GM18909 (cell line): ENCODE measurements around the gene ZNF660.
"Not testable (repeated sequence)": the region's sequence is repeated elsewhere in the genome, so short reads cannot be mapped to it uniquely, and the experiment has no call there.

Source experiments
- ATAC-seq: cut with Tn5 transposase; IDR thresholded peaks from one replicate; pipeline ENCODE4 v1.9.1; 2021; ENCODE audit warnings: mild to moderate bottlenecking; ENCODE audit not compliant: unreplicated experiment, poor library complexity

ZNF660 gene

DNA sequence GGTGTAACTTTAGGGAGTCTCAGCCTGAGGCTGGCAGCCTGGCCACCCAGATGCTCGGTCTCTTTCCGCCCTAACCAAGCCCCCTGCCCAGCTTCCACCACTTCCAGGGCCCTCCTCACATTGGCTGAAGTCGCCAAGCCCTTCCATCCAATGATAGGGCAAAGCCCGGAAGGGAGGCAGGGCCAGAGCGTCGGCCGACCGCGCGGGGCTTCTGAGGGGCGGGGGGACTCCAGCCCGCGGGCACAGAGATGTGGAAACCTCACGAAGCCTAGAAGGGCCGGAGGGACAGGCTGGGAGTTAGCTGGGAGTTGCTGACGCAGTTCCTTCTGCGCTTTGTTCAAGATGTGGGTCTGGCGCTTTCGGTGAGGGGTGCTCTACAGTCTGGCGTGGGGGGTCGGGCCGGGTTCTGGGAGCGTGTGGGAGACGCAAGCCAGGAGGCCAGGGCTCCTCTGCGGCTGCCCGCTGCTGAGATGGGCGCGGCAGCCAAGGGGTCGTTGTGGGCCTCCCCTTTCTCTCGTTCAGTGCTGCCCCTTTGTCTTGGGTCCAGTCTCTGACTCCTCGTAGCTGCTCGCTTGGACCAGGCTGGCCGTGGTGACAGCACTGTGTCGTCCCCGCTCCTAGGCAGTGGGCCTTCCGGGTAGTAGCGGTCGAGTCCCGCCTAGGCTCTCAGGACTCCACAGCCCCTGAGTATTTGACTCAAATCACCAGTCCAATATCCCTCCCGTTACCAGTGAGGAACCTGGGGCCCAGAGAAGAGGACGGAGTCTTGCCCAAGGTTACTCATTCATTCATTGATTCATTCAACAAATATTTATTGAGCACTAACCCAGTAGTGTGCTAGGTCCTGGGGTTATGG lies at the start of gene ZNF660:
Gene ZNF660 (plus strand): TSS at position 319 of the 856 bp plus-strand sequence. CDS start 9,230 bp downstream, outside the sequence.
- ATAC-seq = peak; percentile 65

GRCh38 chr3:44535364-44535763 lies 49.4 kb upstream of the ZNF660 start:
- no peak for ATAC-seq

DNA sequence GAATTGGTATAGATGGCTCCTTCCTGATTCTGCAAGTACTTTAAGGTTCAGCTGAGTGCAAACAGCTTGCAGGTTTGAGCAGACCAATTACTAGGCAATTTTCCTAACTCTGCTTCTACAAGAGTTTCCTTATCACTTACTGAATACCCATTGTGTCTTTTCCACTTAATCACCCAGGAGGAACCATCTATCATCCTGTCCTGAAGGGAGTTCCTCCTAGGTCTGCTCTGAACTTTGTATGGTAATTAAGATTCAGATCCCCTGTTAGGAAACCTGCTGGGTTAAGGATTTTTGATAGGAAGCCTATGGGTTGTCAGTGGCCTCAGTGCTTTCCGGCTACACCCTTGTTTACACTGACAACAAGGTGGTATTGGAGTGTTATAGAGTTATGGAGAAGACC lies 40.0 kb upstream of the ZNF660 start:
- ATAC-seq = not testable (repeated sequence)

DNA sequence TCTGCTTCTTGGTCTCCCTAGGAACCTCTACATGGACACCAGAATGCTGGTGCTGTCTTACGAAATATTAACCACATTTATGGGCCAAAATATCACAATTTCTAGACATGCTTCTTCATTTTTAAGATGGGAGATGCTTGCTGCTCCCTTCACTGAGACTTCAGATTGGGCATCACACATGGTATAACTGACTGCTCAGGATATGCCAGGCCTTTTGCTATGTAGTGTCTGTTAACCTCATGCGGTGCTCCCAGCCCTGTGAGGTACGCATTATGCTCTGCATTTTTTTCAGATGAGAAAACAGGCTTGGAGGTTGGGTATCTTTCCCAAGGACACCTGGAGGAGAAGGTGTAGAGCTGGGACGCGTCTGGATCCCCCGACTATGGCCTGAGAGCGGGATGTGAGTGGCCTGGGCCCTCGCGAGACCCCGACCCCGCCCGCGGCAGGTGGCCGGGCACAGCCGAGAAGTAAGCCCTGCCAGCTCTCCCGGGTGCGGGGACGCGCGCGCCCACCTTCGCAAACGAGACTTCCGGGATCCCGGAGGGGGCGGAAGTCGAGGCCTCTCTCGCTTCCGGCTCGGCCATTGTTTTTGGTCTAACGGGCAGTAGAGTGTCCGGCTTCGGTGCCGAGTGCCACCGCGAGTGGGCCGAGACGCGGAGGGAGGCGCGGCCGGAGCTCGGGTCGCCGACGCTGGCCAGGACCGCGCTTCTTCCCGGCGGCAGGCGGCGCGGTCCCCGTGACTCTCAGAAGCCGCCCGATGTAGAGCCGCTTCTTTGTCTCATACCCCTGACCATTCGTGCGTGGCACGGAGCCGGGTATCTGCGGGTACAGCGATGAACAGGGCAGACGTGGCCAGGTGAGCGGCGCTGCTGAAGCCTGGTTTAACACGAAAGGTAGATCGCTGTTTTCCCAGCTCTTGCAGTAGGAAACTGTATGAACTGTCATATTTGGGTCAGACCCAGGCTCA lies 29.9 kb upstream of the ZNF660 start, which contains the start of gene ZKSCAN7:
Gene ZKSCAN7 (plus strand): TSS at position 568 of the 967 bp plus-strand sequence. CDS start 1,855 bp downstream, outside the sequence.
- peak; percentile 64 for ATAC-seq

DNA sequence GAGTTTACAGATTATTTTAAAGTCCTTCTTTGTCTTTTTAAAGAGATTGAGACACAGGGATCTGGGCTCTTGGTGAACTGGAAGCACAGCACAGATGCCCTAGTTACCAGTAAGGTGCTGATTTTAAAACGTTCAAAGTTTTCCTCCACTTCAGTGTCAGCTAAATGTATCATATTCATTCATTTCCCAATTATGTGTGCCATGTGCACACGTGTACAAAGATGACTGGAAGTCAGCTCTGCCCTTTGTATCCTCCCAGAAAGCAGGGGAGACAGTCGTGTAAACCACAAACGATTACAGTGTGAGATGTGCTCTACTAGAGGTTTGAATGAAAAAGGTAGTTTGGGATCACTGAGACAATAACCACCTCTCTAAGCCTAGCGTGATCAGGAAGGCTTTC lies 29.0 kb upstream of the ZNF660 start:
- no peak for ATAC-seq

GRCh38 chr3:44557074-44557473 lies 27.7 kb upstream of the ZNF660 start:
- no peak for ATAC-seq

- no peak for ATAC-seq
Measured at GRCh38 chr3:44561076-44561475, 23.7 kb upstream of the ZNF660 start.

DNA sequence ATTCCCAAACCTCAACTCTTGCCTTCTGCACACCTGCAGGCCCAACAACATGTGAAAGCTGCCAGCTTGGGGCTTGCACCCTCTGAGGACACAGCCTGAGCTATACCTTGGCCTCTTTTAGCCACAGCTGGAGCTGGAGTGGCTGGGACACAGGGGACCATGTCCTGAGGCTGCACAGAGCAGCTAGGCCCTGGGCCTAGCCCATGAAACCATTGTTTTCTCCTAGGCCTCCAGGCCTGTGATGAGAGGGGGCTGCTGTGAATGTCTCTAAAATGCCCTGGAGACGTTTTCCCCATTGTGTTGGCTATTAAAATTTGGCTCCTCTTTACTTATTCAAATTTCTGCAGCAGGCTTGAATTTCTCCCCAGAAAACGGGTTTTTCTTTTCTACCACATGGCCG lies 22.6 kb upstream of the ZNF660 start:
- ATAC-seq = no peak

- no peak for ATAC-seq
Measured at GRCh38 chr3:44568561-44568960, 16.2 kb upstream of the ZNF660 start.

DNA sequence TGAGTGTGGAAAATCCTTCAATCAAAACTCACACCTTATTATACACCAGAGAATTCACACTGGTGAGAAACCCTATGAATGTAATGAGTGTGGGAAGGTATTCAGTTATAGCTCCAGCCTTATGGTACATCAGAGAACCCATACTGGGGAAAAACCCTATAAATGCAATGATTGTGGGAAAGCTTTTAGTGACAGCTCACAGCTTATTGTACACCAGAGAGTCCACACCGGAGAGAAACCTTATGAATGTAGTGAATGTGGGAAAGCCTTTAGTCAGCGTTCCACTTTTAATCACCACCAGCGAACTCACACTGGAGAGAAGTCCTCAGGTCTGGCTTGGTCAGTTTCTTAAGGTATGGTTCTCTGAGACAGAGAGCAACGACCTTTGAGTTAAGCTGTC lies 13.7 kb upstream of the ZNF660 start:
- no peak for ATAC-seq

DNA sequence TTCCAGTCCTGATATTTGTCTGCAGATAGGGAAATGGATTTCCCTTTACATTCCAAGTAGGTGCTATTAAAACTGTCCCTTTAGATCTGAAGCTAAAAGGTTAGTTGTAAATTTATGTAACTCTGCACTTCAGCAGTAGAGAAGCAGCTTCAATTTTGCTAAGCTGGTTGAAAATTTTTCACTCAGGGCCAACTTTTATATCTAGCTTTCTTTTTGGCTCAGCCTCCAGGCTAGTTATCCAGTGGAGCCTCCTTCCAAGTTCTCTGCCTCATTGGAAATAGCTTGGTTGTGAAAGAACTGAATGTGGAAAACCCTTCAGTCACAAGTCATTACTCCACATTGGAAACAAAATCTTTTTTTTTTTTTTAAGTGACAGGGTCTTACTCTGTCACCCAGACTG lies 8.2 kb upstream of the ZNF660 start:
- no peak for ATAC-seq

DNA sequence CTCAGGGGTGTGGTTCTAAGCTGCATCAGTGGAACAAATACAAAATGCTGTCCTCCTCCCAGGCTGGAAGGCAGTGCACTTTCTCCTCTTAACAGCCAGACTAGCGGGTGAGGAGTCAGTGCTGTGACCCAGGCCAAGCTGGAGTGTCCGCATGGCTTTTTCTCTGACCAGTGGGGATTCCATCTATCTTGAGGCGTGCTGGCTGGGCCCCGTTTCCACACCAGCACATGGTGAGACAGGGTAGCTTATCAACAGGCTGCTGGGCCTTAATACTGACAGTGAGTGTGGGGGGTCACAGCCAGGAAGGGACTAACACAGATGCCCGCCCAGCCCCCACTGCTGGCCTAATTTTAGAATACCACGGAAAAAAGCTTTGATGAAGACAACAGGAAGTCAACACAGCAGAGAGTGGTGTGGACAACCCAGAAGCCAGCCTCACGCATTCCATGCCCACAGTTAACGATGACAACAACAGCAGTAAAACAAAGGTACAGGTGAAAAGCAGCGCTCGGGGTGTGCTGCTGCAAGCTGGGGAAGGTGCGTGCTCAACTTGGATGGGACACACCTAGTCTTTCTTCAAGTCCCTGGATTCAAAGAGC lies 7.3 kb upstream of the ZNF660 start:
- not testable (repeated sequence) for ATAC-seq

- not testable (repeated sequence) for ATAC-seq
Measured at GRCh38 chr3:44578316-44578715, 6.4 kb upstream of the ZNF660 start.

DNA sequence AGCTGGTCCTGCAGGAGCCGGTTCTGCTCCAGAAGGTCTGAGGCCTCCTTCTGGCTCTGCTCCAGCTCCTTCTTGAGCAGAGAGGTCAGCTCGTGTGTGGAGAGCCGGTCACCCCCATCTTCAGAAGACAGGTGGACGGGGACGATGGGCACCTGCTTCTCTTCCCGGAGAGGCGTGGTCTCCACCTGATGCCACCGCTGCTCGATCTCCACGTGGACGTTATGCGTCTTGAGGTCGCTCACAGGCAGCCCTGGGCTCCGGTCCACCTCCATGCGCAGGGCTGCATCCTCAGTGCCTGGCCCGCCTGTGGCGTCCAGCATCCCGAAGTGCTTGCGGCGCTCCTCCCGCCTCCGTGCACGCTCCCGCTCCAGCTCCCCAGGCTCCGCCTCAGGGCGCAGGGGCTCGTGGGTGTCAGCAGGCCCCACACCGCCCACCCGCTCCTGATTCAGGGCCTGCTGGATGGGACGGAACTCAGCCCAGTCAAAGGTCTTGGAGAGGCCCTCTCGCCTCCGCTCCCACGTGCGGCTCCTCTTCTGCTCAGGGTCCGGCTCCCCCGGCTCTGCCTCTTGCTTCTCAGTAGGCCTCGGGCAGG lies 5.7 kb upstream of the ZNF660 start:
- not testable (repeated sequence) for ATAC-seq

DNA sequence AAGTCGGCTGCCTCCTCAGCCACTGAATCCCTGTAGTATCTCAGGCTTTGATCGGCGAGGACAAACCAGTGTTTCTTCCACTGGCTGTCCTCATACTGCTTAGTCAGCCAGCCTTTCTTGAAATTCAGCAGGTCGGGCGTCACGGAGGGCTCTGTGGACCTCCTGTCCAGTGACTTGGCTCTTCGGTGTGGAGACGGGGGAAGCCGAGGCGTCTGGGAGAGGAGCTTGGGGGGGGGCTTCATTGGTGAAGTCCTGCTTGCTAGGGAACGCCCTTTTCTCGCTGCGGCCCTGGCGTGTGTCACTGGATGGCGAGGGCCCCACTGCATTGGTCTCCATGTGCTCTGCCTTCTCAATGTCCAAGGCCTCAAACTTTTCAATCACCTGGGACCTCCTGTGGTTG lies 5.0 kb upstream of the ZNF660 start:
- not testable (repeated sequence) for ATAC-seq

DNA sequence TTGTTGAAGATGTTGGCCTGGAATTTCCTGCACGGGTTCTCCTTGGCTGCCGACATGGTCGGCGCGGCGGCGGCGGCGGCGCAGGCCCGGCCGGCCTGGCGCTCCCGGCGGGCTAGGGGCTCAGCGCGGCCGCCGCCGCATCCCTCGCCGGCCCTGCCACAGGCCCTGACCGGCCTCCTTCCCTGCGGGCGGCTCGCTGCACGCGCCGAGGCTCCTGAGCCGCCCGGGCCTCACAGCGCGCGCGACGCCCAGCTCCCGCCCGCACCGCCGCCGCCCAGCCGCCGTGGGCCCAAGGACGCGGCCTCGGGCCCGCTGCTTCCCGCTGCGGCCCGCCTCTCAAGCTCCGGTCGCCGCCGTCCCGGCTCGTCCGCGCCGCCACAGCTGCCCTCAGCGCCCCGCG lies 3.8 kb upstream of the ZNF660 start:
- not testable (repeated sequence) for ATAC-seq

DNA sequence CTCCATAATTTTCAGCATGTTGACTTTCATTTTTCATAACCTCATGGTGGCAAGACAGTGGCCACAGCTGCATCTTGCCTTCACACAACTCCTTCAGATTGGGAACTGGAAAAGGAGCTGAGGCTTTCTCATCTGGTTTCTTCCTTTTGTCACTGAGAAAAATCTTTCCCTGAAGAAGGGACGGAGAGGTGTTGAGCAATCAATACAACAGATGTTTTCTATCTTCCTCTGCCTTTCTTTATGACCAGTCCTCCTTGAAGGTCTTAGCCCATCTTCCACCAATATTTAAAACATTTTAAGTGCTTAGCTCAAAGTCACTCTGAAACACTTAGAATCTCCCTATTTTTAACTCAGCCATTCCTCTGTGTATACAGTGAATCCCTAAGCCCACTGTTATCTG lies 11.9 kb downstream of the ZNF660 start:
- no peak for ATAC-seq

- ATAC-seq = no peak
Measured at GRCh38 chr3:44601749-44602148, 17.0 kb downstream of the ZNF660 start.

GRCh38 chr3:44612678-44613077 lies 27.9 kb downstream of the ZNF660 start:
- no peak for ATAC-seq
